ENCODE data around the gene SREBF1.
"Not testable (repeated sequence)": the region's sequence is repeated elsewhere in the genome, so short reads cannot be mapped to it uniquely, and the experiment has no call there.

Gene SREBF1

DNA sequence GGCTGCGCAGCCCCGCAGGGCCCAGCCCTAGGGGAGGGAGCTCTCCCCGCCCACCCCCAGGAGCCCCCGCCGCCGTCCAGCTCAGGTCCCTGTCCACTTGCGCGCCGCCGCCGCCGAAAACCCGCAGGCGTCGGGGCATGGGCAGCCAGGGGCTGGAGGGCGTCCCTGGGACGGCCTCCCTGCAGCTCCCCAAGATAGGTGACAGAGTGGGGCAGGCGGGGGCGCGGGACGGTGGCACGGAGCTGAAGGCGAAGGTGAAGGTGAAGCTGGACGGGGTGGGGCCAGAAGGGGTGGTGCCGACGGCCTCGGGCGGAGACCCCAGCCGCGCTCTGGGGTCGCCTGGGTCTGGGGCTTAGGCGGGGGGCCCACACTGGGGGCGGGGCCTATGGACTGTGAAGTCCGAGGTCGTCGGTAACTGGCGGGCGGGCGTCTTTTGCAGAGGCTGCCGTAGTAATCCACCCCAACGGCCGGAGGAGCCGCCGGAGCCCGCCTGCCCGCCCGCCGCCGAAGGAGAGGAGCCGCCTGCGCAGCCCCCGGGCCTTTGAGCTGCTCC is 27.2 kb downstream of the SREBF1 start:
- DNase-seq: no peak

DNA sequence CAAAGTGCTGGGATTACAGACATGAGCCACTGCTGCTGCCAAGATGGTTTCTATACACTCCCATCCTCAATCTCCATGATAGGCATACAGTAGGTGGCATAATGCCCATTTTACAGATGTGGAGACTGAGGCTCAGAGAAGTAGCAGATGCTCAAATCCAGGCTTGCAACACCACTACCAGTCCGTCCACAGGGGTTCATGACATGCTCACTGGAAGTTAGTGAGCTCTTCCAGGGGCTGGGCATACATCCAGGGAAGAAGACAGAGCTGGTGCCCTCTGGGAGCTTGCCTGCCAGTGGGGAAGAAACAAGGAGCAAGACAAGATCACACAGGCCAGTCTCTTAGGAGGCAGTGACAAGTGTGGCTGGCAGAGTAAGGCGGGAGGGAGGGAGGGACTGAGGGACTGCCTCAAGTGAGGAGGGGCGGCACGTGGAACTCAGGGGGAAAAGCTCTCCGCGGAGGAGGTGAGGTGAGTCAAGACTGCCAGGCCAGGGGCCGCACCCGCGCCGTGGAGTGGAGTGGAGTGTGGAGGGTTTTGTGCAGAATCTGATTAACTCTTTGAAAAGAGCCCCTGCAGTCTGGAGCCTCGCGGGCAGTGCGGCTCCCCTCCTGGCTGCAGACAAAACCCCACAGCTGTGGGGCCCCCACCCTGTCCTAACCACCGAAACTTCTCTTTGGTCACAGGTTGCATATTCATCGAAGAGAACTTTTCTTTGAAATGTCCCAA is 27.9 kb downstream of the SREBF1 start:
- no peak for DNase-seq

DNA sequence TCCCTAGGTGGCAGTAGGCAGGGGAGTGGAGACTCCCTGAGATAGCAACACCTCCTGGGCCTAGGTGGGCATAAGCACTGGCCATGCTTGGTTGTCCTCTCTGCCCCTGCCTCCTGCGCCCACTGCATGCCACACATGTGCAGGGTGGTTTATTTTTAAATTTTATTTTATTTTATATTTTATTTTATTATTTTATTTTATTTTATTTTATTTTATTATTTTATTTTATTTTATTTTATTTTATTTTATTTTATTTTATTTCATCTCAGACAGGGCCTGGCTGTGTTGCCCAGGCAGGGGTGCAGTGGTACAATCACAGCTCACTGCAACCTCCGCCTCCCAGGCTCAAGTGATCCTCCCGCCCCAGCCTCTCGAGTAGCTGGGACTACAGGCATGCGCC is 28.6 kb downstream of the SREBF1 start:
- DNase-seq: not testable (repeated sequence)

DNA sequence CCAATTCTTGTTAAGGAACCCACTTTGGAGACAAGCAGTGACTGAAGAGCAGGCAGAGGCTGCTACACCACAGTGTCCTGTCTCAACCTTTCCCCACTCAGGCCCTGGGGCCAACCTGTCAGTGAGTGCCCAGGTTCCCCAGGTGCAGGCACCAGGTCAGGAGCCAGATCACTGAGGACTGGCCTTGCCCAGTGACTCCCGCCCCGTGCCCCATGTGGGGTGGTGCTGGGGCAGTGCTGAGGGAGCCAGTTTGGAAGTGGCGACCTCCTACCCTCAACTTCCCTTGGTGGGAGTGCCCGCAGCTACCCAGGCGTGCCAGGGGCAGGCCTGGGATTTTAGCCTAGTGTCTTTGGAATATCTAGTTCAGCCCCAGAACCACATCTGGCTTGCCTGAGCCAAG is 29.3 kb downstream of the SREBF1 start:
- DNase-seq: no peak

DNA sequence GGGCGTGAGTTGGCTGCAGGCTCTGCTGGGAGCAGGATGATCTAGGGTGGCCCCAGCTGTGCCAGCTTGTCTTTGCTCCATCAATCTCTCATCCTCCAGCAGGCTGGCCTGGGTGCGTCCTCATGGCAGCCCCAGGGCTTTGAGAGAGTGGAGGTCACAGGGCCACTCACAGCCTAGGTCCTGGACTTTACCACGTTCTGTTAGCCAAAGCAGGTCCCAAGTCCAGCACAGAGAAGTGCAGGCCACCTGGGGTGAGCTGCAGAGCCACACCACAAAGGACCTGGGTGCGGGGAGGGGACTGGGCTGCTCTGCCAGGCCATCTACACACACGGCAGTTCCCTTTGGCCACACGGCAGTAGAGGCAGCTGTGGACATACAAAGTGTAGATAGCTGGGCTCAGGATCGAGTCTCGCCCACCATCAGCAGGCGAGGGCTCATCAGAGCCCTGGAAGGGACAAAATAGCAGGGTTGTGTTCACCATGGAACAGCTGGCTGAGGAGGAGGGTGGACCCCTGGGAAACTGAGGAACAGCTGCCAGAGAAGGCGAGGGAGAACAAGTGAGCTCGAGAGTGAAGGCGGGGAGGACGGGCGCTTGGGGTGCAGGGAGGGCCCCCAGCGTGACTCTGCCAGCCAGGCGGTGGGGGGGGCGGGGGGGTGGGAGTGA is 30.0 kb downstream of the SREBF1 start:
- no peak for DNase-seq

DNA sequence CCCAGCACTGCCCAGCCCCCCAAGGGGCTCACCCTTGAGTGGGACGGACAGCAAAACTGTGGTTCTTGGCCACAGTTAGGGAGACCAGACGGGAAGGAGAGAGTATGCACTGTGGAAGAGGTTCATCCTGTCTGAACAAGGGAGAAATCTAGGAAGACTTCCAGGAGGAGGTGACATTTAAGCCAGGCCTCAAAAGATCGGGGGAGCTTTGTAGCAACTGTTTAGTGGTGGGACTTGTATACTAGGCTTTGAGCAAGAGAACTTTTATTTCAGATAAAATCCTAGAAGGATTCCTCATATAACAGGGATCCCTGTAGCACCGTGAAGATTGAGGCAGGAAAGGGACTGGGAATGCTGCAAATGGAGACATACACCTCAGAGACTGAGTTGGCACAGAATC is 30.8 kb downstream of the SREBF1 start:
- DNase-seq: no peak

DNA sequence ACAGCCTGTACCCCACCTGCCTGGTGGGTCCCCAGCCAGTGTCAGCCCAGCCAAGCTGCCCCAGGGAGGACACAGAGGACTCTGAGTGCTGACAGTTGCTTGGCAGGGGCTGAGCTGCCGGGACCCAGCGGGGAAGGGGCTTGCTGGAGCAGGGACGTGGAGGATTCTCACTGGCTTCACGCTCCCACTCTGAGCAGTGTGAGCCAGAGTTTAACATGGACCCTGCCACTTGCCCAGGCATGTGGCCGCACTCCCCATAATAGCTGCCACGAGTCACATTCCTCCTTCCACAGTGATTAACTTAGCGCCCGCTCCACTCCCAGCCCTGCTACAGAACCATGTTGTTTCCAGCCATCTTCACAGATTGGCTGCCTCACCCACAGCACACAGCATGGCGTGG is 31.2 kb downstream of the SREBF1 start:
- no peak for DNase-seq

DNA sequence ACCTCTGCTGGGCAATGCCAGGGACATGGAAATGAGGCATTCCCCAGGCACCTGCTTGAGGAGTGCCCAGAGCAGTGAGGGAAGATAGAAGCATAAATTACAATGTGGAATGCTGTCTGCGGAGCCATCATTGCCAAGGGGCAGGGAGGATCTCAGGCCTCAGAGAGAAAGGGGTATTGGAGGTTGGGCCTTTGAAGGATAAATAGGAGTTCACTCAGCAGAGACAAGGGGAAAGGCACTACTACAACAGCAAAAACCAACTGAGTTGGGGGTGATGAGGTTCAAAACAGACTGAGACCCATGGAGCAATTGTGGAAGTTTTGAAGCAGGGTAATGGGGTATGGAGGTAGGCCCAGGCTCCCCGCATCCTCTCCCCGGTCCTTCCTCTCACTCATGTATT is 32.8 kb downstream of the SREBF1 start:
- no peak for DNase-seq

DNA sequence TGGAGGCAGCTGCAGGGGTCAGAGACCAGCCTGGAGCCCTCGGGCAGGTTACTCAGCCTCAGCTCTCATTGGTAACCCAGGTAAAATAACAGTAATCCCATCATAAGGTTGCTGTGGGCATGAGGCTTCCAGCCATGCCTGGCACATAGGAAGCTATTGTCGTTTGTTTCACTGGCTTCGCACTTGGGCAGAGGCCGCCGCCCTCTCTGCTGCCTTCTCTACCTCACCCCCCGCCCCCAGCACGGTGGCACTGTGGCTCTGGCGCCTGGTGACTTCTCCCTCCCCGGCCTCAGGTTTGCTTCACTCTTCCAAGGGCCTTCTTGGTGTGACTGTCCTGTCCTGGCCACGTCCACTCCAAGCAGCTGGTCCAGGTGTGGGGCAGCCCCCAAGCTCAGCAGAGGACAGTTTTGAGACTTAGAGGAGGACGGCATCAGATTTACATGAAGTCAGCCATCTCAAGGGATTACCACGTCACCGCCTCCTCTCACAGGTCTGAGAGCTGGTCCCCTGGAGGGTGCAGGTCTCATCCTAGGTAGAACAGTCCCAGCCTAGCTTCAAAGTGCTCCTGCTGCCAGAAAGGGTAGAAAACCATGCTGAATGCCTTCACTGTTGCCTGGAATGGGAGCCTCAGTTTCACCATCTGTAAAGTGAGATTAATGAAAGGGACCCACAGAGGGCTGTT is 34.8 kb downstream of the SREBF1 start:
- no peak for DNase-seq

DNA sequence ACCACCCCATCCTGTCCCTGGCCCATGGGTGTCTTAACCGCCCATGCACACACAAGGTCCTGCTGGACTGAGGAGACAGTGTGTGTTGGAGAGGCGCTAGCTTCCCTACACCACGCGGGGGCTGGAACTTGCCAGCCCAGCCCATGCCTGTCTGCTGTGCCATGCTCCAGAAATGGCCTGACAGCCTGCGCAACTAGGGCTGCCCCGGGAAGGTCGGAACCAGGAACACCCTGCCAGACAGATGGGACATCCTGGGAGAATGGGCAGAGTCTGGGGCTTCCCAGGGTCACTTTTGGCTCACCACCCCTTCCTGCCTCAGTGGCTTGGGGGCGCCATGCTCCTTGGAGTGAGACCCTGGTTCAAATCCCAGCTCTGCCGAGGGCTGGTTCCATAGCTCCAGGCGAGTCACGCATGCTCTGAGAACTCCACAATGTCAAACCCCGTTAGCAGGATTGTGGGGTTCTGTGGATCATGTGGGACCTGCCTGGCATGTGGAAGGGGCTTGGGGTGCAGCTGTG is 36.2 kb downstream of the SREBF1 start:
- DNase-seq: no peak

DNA sequence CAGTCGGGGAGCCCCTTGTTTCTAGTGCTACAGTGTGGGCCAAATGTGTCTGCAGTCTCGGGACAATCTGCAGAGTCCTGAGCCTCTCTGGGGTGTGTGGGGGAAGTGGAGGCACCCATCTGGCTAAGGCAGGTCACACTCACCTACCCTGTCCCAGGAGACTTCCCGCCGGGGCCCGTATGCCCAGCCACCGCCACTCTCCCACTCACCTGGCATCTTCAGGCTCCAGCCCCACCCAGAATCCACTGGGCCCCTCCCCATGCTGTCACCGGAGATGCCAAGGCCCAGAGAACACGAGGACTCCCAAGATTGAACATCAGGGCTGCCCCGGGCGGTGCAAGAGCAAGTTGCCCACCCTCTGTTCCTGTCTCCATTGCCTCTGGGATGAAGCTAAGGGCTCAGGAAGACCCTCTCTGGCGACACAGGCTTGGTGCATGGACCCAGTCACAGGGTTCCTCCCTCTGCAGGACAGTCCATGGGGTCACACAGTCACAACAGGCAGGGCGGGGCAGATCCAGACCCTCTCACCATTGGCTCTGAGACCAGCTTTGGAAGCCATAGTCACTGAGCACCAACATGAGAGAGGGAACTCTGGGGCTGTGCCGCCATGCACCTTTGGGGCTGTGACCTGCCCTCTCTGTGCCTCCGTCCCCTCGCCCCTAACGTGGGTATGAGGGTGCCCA is 38.1 kb downstream of the SREBF1 start:
- DNase-seq: no peak

DNA sequence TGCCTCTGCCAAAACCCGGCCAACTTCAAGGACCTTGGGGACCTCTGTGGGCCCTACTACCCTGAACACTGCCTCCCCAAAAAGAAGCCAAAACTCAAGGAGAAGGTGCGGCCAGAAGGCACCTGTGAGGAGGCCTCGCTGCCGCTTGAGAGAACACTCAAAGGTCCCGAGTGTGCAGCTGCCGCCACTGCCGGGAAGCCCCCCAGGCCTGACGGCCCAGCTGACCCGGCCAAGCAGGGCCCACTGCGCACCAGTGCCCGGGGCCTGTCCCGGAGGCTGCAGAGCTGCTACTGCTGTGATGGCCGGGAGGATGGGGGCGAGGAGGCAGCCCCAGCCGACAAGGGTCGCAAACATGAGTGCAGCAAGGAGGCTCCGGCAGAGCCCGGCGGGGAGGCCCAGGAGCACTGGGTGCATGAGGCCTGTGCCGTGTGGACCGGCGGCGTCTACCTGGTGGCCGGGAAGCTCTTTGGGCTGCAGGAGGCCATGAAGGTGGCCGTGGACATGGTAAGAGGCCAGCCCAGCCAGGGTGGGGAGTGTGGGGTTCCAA is 38.7 kb downstream of the SREBF1 start:
- no peak for DNase-seq

DNA sequence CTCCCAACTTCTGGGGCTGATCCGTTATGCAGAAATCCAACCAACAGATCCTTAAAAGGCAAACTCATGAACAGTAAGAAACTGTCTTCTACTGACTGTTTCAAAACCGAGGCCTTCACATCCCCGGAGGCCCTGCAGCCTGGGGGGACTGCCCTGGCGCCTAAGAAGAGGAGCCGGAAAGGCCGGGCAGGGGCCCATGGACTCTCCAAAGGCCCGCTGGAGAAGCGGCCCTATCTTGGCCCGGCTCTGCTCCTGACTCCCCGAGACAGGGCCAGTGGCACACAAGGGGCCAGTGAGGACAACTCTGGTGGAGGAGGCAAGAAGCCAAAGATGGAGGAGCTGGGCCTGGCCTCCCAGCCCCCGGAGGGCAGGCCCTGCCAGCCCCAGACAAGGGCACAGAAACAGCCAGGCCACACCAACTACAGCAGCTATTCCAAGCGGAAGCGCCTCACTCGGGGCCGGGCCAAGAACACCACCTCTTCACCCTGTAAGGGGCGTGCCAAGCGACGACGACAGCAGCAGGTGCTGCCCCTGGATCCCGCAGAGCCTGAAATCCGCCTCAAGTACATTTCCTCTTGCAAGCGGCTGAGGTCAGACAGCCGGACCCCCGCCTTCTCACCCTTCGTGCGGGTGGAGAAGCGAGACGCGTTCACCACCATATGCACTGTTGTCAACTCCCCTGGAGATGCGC is 39.5 kb downstream of the SREBF1 start:
- DNase-seq: no peak

DNA sequence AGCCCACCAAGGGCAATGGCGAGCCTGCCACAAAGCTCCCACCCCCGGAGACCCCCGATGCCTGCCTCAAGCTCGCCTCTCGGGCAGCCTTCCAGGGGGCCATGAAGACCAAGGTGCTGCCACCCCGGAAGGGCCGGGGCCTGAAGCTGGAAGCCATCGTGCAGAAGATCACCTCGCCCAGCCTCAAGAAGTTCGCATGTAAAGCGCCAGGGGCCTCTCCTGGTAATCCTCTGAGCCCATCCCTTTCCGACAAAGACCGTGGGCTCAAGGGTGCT is 40.1 kb downstream of the SREBF1 start:
- DNase-seq: no peak

DNA sequence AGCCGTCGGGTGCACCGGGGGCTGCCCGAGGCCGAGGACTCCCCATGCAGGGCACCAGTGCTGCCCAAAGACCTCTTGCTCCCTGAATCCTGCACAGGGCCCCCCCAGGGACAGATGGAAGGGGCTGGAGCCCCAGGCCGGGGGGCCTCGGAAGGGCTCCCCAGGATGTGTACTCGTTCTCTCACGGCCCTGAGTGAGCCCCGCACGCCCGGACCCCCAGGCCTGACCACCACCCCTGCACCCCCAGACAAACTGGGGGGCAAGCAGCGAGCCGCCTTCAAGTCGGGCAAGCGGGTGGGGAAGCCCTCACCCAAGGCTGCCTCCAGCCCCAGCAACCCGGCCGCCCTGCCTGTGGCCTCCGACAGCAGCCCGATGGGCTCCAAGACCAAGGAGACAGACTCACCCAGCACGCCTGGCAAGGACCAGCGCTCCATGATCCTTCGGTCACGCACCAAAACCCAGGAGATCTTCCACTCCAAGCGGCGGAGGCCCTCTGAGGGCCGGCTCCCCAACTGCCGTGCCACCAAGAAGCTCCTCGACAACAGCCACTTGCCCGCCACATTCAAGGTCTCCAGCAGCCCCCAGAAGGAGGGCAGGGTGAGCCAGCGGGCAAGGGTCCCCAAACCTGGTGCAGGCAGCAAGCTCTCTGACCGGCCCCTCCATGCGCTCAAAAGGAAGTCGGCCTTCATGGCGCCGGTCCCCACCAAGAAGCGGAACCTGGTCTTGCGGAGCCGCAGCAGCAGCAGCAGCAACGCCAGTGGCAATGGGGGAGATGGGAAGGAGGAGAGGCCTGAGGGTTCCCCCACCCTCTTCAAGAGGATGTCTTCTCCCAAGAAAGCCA is 40.6 kb downstream of the SREBF1 start:
- no peak for DNase-seq

DNA sequence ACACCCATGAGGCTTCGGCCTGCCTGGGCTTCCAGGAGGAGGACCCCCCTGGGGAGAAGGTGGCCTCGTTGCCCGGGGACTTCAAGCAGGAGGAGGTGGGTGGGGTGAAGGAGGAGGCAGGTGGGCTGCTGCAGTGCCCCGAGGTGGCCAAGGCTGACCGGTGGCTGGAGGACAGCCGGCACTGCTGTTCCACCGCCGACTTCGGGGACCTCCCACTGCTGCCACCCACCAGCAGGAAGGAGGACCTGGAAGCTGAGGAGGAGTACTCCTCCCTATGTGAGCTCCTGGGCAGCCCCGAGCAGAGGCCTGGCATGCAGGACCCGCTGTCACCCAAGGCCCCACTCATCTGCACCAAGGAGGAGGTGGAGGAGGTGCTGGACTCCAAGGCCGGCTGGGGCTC is 41.5 kb downstream of the SREBF1 start:
- no peak for DNase-seq

DNA sequence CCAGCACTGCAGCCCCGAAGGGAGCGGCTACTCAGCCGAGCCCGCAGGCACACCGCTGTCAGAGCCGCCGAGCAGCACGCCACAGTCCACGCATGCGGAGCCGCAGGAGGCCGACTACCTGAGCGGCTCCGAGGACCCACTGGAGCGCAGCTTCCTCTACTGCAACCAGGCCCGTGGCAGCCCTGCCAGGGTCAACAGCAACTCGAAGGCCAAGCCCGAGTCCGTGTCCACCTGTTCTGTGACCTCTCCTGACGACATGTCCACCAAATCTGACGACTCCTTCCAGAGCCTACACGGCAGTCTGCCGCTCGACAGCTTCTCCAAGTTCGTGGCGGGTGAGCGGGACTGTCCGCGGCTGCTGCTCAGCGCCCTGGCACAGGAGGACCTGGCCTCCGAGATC is 42.4 kb downstream of the SREBF1 start:
- no peak for DNase-seq

DNA sequence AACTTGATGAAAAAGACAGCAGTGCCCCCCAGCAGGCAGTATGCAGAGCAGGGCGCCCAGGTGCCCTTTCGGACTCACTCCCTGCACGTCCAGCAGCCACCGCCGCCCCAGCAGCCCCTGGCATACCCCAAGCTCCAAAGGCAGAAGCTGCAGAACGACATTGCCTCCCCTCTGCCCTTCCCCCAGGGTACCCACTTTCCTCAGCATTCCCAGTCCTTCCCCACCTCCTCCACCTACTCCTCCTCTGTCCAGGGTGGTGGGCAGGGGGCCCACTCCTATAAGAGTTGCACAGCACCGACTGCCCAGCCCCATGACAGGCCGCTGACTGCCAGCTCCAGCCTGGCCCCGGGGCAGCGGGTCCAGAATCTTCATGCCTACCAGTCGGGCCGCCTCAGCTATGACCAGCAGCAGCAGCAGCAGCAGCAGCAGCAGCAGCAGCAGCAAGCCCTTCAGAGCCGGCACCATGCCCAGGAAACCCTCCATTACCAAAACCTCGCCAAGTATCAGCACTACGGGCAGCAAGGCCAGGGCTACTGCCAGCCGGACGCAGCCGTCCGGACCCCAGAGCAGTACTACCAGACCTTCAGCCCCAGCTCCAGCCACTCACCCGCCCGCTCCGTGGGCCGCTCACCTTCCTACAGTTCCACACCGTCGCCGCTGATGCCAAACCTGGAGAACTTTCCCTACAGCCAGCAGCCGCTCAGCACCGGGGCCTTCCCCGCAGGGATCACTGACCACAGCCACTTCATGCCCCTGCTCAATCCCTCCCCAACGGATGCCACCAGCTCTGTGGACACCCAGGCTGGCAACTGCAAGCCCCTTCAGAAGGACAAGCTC is 43.2 kb downstream of the SREBF1 start:
- no peak for DNase-seq

DNA sequence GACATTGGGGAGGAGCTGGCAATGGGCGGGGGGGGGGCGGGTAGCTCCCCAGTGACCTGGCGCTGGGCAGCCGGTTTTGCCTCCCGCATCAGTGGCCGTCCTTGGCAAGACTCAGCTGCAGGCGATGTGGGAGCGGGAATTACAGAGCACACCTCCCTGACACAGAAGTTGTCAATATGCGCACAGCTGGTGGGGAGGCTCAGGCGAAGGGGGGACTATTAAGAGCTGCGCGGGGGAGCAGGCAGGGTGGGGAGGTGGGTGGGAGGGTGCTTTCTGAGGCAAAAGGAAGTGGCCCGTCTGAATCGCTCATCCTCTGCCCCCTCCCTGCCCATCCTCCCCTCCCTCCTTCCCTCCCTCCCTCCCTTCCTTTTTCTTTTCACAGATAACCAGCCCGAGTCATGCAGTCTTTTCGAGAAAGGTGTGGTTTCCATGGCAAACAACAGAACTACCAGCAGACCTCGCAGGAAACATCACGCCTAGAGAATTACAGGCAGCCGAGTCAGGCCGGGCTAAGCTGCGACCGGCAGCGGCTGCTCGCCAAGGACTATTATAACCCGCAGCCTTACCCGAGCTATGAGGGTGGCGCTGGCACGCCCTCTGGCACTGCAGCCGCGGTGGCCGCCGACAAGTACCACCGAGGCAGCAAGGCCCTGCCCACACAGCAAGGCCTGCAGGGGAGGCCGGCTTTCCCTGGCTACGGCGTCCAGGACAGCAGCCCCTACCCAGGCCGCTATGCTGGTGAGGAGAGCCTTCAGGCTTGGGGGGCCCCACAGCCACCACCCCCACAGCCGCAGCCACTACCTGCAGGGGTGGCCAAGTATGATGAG is 44.0 kb downstream of the SREBF1 start:
- DNase-seq: no peak
